ENCODE data around the gene FGR.

FGR gene

DNA sequence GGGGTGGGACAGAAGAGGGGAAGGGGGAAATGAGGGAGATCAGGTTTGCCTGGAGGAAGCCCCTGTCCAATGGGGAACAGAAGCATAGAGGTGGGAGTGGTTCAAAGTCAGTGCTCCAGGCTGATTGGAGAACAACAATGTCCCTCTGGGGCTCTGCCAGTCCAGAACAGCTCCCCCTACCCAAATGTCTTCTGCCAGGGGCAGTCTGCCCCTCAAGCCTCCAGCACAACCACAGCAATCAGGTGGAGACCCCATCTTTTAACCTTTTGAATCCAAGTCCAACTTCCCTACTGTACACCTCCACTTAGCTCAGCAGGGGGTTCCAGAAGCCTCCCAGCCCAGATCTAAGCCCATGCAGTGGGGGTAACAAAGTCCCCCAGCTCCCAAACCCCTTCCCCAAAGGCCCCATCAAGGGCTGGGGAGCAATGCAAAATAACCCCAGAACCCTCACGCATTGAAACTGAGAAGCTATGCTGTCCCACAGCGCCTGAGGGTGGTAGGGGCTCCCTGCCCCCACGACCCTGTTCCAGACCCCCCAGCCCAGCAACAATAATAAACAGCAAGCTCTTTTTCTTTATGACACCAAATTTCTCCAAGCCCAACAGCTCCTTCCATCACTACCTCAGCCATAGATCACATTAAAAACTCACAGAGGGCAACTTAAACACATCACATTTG, 34.3 kb downstream of the FGR start:
- no peak for DNase-seq

DNA sequence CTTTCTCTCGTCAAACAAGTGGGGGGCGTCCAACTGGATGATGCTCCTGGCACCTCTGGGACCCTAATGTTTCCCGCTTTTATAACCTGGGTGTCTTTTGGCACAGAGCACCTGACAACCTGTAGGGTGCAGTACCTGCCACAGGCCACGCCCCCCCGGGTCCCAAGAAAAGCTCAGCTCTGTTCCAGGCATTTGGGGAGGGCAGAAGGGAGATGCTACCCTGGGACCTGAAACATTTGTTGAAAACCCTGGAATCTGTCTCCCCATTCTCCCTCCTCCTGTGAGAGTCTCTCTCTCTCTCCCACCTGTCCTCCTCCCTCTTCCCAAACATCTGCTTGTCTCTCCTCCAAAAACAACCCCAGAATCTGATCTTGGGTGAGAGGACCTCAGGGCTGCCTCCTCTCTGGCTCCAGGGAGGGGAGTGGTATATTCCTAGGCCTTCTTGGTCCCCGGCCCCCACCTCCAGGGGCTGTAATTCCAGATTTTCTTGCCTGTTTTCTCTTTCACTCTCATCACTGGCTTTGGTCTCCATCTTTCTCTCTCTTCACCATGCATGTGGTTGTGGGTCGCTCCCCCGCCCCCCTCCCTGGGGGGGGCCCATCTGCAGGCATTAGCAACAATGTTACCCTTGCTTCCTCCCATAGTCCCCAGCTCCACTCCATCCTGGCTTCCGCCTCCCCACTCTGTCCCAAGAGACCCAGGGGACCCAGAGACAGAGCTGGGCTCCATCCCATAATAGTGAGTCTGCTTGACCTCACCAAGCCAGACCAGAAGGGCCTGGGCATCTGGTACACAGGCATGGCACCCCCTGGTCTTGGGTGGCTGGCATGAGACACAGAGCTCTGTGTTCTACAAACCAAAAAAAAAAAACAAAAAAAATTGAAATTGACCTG, 35.1 kb downstream of the FGR start:
- no peak for DNase-seq

DNA sequence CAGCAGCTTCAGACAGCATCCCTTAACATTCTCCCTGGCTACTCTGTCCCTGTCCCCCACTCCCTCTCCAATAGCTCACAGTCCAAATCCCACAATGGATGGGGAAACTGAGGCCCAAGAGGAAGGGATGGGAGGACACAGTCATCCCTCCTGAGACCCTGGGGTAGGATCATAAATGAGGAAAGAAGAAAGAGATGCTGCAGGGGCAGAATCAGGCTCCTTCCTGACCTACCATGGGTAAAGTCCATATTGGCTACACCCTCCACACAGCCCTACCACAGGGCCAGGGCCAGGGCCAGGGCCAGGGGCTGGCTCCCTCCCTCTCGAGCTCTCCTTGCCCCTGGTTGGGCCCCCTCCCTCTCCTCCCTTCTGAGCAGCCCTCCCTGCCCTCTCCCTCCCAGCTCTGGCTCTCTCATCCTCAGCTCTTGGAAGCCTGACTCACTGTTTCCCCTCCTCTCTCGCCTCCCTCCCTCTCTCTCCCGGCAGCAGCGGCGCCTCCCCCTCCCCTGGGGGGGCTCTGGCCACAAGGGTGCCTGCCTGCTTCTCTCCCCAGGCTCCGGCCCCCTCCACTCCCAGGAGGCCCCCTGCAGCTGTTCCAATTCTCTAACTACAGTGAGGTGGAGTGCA, 36.0 kb downstream of the FGR start:
- DNase-seq = no peak

DNA sequence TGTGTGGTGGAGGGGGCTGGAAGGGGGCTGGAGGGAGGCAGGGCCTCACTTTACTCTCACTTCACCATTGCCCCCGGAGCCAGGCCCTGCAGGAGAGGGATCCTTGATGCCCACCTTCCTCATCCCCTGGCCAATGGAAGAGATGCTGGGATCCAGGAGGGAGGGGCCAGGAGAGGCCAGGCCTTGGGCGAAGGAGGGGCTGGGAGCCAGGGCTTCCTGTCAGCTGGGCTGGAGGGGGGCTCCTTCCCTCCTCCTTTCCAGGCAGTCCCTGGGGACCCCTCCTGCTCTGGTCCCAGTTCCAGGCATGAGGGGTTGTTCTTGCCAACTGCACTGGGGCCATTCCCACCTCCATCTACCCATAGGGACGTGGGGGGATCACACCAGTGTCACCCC, 36.7 kb downstream of the FGR start:
- DNase-seq = no peak

DNA sequence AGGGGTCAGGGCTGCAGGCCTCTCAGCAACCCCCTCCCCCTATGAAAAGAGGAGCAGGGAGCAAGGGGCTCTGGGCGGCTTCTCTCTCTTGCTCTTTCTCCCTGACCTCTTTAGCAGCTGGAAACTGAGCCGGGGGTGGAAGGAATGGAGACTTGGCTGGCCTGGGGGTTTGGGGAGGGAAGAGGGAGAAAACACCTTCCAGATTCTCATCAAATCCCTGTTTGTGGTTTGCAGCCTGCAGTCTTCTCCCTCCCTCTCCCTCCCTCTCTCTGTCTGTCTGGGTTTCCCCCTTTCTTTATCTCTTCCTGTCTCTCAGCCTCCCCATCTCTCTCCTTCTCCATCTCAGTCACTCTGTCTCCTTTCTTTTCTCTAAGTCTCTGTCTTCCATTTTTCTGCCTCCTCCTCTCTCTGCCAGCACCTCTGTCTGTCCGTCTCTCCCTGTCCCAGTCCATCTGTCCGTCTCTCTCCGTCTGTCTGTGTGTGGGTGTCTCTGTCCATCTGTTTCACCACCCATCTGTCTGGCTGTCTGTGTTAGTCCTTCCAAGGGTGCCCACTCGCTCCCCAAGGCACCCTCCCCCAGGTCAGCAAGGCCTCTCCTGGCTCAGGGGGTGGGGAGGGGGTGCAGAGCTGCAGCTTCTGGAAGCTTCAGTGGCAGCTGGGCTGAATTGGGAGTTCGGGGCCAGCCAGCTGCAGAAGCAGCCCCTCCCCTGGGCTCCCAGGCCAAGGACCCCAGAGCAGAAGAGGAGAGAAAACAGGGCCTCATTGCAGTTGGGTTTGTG, 37.3 kb downstream of the FGR start:
- no peak for DNase-seq

DNA sequence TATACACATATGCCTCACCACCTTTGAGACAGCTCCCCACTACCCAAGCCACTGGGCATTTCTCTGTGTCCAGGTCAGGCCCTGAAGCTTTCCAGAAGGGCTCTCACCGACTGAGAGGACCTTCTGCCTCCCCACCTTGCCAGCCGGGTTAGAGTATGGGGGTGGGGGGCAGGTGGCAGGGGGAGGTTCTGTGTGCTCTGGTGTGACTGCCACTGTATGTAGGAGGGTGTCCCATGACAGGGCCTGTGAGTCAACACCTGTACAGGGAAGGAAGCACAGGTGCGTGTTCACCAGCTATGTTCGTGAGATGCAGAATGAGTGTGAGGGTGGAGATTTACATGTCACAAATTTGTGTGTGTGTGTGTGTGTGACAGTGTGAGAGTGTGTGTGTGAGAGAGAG, 38.0 kb downstream of the FGR start:
- DNase-seq = no peak

DNA sequence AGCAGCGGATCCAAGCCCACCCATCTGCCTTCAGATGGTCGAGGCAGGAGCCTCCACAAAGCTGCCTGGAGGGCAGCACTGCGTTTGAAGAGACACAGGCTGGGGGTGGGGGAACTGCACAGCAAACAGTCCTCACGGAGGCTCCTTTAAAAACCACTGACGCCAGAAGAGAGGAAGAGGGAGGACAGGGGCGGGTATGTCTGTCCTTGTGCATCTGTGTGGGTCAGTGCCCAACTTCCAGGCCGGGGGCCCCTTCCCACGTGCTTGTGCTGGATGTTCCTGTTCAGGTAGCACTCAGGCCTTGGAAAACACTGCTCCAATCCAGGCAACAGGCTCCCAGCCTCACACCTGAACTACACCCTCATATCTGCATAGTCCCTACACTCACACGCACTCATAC, 38.7 kb downstream of the FGR start:
- DNase-seq = no peak

DNA sequence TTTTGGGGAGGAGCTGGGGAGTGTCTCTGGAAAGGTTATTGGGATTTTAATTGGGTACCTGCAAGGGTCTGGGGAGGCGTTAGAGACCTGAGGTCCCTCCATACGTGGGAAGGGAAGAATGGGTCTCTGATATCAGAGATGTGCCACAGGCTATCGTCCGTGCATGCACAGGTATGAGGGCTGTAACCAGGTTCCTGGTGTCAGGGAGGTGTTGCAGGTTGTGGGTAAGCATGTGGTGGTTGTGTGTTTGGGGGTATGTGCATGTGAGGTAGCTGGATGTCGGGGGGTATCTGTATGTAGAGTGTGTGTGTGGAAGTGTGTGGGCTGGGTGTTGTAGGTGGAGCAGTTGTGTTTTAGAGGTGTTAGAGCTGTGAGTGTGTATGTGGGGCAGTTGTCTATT, 39.4 kb downstream of the FGR start:
- no peak for DNase-seq

DNA sequence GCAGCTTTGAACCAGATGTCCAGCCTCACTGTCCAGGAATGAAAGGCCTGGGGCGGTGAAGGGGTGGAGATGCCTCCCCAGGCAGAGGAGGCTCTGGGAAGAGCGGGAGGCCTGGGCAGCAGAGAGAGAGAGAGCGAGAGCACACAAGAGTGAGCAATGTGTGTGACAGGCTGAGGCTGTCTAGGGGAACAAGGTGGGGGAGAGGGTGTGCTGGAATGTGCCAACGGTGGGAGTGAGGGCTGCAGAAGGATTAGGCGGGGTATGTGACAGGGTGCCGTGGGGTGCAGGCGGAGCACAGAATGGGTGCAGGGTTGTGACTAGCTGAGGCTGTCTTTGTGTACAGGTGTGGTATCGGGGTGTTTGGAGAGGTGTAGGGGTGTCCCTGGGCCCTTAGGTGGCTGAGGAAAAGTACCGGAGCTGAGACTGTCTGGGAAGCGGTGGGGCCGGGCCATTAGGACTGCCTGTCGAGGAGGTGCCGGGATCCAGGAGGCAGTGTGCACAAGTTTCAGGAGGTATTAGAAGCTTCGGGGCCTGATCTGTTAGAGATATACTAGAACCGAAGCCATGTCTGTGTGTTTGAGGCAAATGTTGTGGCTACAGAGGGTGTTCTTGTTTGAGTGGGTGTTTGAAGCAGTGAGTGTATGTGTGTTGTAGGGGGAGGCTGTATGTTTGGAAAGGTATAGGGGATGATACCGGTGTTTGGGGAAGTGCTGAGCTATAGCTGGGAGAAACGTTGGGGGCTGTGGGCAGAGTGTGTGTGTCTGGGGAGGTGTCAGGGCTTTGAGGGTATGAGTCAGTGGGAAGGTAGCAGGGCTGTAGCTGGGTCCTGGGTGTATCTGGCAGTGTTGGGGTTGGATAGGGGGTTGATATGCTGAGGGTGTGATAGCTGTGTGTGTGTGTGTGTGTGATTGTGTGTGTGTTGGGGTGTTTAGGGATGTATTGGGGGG, 40.1 kb downstream of the FGR start:
- DNase-seq = no peak

DNA sequence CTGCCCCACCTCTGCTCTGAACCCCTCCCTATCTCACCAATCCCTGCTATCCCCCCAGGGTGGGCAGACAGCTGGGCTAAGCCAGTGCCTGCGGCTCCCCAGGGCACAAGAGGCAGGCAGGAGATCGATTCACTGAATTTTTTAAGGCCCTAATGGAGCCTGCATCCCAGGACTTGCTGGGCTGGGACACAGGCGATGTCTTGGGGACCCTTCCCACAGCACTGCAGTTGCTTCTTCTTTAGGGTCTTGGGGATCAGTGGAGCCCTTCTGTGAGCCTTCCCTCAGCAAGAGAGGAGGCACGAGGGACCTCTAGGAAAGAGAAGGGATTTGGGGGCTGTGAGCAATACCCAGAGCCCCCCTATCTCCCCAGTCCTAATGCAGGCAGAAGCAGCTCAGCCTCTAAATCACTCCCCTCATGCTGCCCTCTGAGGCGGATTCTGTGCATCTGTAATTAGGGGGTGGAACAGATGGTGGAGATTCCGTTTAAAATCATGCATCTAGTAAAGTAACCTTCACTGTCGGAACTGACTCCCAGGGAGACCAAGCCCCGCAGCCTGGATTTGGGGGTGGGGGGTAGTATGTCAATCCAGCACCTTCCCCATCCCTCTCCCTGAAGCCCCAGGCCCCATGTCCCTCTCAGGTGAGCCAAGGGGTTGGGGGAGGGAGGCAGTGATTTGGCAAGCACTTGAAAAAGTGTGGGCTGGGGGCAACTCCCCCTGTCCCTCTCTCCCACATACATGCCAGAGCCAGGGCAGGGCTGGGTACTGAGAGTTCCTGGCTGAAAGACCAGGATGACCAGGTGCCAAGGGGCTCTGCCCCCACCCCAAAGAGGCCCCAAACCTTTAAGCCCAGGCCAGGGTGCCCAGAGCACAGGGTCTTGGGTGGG, 41.1 kb downstream of the FGR start:
- no peak for DNase-seq

DNA sequence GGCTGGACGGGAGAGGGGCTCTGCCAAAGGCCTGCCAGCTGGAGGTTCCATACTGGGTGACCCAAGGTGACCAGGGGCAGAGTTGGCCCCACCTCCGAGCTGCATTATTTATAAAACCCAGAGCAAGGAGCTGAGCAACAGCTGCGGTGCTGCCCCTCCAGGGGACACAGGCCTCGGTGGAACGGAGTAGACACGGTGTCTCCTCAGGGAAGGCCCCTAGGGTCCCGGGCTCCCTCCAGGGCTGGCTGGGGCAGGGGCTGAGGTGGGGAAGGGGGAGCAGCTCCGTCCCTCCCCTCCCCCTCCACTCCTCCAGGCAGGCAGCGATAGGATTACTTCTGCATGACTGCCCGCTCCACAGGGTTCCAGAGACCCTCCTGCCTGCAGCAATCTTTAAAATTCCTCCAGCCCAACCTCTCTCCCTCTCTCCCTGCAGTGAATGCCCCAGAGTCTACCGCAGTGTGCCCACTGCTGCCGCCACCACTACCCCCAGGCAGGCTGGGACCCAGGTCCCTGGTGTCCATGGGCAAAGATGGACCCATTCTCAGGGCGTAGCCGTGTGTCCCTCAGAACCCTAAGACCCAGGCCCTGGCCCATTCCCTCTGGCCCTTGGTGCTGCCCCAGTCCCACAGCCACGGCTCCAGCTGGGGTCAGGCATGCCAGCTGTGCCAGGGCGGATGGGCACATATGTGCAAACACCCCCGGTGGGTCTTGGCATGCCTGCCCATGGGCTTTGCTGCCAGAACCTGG, 41.9 kb downstream of the FGR start:
- no peak for DNase-seq

DNA sequence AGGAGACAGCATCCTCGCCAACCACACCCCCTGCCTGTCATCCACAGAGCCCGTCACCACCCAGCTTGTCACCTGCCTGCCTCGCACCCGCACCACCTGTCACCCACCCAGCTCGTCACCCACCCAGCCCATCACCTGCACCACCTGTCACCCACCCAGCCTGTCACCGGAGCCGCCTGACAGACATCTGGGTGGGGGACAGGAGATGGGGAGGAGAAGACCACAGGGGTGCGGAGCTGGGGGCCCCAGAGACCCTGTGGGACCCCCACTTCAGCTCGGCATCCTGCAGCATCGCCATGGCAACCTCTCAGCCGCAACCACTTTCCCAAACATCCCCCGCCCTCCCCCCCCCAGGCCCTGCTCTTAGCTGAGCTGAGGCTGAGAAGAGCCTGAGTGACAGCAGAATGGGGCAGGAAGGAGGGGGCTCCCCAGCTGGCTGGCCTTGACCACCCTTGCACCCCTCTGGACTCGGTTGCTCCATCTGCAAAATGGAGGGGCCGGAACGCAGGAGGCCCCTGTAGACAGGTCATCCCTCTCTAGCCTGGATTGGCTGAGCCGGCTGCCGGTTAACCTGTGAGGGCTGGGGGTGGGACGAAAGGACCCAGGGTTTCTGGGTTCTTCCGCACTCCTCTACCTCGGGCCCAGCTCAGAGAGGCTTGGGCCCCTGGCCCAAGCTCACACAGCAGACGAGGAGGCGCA, 42.6 kb downstream of the FGR start:
- DNase-seq = no peak

DNA sequence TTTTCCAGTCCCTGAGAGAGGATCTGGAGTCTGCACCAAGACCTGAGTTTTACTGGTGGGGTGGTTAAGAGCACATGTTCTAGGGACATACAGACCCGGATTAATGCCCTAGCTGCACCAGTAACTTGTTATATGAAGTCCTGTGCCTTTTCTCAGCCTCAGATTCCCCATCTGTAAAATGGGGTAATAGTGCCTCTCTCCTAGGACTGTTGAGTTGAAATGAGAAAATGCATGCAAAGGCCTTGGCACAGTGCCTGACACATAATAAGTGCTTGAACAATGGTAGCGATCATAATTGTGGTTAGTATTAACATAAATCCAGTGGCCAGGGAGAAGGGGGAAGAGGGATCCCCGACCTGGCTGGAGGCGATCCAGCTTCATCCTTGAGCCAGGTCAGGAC, 43.4 kb downstream of the FGR start:
- no peak for DNase-seq

DNA sequence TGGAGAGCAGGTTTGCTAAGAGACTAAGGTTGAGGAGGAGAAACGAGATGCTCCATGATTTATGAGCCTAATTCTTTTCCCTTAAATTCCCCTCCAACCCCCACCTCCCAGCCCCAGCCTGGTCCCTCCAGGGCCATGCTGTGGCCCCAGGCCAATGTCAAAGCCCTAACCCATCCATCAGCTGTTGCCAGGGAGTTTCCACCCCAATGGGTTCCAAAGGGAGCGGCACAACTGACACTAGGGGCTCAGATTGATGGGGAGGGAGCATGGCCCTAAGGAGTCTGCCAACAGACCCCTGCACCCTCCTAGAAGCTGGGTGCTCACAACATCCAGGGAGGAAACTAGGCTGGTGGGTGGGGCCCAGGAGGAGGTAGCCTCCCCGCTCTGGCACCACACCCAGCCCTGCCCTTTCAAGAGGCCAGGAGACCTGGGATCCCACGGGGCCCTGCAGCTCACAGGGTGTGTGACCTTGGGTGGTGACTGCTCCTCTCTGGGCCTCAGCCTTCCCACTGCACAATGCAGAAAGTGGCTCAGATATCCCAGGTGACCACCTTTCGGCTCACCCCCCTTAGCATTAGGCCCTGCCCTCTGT, 44.0 kb downstream of the FGR start:
- DNase-seq = no peak

DNA sequence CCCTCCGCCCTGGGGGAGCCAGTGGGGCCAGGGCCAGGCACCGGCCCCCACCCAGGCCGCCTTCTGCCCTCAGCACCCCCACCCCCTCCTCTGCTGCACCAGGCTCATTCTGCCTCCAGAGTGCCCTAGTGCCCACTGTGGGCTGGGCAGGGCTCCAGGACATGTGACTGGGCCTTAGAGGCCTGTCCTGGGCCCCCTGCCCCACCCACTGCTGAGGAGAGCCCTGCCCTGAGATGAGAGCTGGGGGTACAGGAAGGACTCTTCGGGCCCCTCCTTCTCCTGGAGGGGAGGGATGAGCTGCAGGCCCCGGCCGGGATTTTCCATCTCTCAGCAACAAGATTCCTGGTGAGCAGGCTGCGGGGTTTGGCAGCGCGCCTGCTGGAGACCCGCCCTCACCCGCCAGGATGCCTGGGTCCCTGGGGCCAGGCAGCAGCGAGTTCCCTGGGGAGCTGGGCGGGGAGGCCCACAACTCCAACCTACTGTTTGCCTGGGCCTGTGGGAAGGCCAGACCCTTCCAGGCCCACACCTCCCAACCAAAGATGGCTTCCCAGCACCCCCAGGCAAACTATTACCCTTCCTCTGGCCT, 45.1 kb downstream of the FGR start:
- no peak for DNase-seq

DNA sequence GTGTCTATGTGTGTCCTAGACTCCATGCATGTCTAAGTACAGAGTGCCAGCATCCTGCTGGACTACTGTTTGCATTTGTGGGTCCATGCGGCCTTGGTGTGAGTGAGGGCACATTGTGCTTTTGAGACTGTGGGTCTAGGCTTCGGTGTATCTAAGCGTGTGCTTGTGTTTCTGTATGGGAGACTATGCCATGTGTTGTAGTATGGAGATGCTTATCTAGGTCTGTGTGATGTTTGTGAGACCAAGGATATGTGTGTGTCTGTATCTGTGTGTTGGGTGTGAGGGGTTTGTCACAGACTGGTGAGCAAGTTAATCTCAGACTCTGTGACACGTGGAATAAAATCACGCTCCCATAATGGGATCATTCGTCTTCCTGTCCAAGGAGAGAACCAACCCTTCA, 45.5 kb downstream of the FGR start:
- DNase-seq = no peak

DNA sequence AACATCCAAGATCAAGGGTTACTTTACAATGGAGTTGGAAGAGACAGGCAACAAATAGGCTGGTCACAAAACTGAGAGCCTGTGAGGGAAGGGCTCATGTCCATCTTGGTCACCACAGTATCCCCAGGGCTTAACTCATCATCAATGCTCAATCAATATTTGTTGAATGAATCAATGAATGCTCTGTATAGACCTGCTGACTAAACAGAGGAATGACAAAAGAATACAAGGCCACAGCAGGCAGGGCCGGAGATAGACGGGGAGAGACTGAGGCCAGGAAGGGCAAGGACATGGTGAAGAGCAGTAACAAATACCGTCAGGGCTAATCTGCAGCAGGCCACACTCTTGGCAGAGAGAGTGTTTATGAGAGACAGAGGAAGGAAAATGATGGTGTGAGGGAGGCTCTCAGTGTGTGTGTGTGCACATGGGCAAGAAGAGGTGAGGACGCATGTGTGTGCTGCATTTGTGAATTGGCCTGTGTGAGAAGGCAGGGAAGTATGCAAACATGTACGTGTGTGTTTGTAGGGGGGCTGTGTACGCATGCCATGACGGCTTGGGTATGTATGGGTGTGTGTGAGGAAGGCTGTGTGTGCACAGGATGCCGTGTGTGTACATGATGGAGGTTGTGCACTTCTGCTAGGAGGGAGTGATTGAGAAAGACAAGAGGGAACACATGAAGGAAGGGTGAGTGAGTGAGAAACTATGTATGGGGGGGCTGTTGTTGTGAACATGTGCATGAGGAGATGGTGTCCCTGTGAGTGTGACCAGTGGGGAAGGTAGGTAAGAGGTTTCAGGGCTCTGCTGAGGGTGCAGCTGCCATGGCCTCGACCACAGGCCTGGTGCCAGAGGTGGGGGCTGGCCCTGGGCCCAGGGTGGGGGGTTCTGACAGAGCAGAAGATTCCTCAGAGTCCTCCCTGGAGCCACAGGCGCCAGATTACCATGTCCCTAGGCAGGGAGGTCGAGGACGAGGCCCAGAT, 46.4 kb downstream of the FGR start:
- DNase-seq = no peak
